Colonic mucosa (tissue), 4 donors: Measurements from ENCODE around the gene EEF1AKMT1. TPM values are rescaled to one million over a fixed set of nuclear protein-coding genes. Genes with fewer than 3 reads are reported as not detected.

Experiments used
- DNase-seq: peaks from one replicate; pipeline ENCODE4 v3.0.0-alpha.2; 2020
- H3K27ac ChIP-seq: fragments of 200-600 bp; one replicate; pipeline ENCODE4 v1.8.0; 2021
- H3K27me3 ChIP-seq: fragments of 200-600 bp; one replicate; pipeline ENCODE4 v1.8.0; 2021
- H3K36me3 ChIP-seq: fragments of 200-600 bp; one replicate; pipeline ENCODE4 v1.8.0; 2021
- H3K4me1 ChIP-seq: fragments of 200-600 bp; one replicate; pipeline ENCODE4 v1.8.0; 2021; ENCODE audit warnings: mild to moderate bottlenecking
- H3K4me3 ChIP-seq: fragments of 200-600 bp; one replicate; pipeline ENCODE4 v1.8.0; 2021
- H3K9ac ChIP-seq, 2 donors: one replicate each; pipeline ENCODE4 v1.7.0; 2013; ENCODE audit warnings: control low read depth in 2 of 2, low read depth in 2 of 2, low read length in 2 of 2
- H3K9me3 ChIP-seq: fragments of 200-600 bp; one replicate; pipeline ENCODE4 v1.8.0; 2021
- CTCF ChIP-seq: fragments of 200-600 bp; IDR thresholded peaks from one replicate; pipeline ENCODE4 v1.8.0; 2022; ENCODE audit warnings: antibody characterized with exemption, mild to moderate bottlenecking
- intact Hi-C: fragments of 100-400 bp; cut with DNase I; formaldehyde crosslinking; loops from one replicate; pipeline ENCODE4 v1.14.1; 2022
- total RNA-seq, 2 donors: library from RNA; stranded (reverse); fragmentation: NEBNext Ultra II Directional in 1 of 2; extraction: Animal tissue kit (Norgen Biotek cat#: 25700) in 1 of 2; gene quantifications; one replicate each; pipeline ENCODE4 v1.2.1, GENCODE V29; 2021
- donor health status: healthy.
- donor health status: DM: no; HTN: no; CAD: no.
- donor health status: DM: no; HTN: no; CAD: no.

EEF1AKMT1 gene
- total RNA-seq, 2 donors from 2014 or later = 4.8 to 5.2 TPM

GRCh38 chr13:20680416-20681080 lies 93.2 kb downstream of the EEF1AKMT1 start:
- Histone ChIP-seq H3K4me1 (no peaks in the 10 kb centered on the region), H3K9ac (no peak overlapping the region), H3K36me3 (no peaks in the 10 kb centered on the region), H3K4me3 (no peak overlapping the region), H3K9me3 (no peaks in the 10 kb centered on the region), H3K27ac (no peak overlapping the region), H3K27me3 (no peaks in the 10 kb centered on the region)
- intact Hi-C loops = no loop called here
- no peak for TF ChIP-seq CTCF
- no peak for DNase-seq

GRCh38 chr13:20679879-20680278 lies 93.9 kb downstream of the EEF1AKMT1 start:
- no peak overlapping the region for H3K4me3 ChIP-seq
- H3K27ac ChIP-seq = no peak overlapping the region
- no peaks in the 10 kb centered on the region for H3K4me1 ChIP-seq
- no peak for DNase-seq
- no peaks in the 10 kb centered on the region for H3K27me3 ChIP-seq
- H3K9ac ChIP-seq = no peak overlapping the region
- TF ChIP-seq CTCF = no peak
- no peaks in the 10 kb centered on the region for H3K36me3 ChIP-seq
- H3K9me3 ChIP-seq = no peaks in the 10 kb centered on the region
- intact Hi-C loops = no loop called here

Other genes with a start within 250 kb of the EEF1AKMT1 start
- 100 to 1,000 TPM in 1 of 2 donors, 10 to 100 TPM in 1; 64.6 to 144 TPM for gene CRYL1, start 248.1 kb downstream of the EEF1AKMT1 start, total RNA-seq
- gene IFT88, start 206.8 kb downstream of the EEF1AKMT1 start, total RNA-seq = 10 to 100 TPM; 11.8 to 12.0 TPM
- gene IL17D, start 70.3 kb downstream of the EEF1AKMT1 start, total RNA-seq = under 1 TPM; 0.49 to 0.93 TPM
- 10 to 100 TPM in 1 of 2 donors, 1 to 10 TPM in 1; 9.1 to 18.2 TPM for gene XPO4, start 128.8 kb upstream of the EEF1AKMT1 start, total RNA-seq